ENCODE data around the gene PLCB2.

The PLCB2 gene

DNA sequence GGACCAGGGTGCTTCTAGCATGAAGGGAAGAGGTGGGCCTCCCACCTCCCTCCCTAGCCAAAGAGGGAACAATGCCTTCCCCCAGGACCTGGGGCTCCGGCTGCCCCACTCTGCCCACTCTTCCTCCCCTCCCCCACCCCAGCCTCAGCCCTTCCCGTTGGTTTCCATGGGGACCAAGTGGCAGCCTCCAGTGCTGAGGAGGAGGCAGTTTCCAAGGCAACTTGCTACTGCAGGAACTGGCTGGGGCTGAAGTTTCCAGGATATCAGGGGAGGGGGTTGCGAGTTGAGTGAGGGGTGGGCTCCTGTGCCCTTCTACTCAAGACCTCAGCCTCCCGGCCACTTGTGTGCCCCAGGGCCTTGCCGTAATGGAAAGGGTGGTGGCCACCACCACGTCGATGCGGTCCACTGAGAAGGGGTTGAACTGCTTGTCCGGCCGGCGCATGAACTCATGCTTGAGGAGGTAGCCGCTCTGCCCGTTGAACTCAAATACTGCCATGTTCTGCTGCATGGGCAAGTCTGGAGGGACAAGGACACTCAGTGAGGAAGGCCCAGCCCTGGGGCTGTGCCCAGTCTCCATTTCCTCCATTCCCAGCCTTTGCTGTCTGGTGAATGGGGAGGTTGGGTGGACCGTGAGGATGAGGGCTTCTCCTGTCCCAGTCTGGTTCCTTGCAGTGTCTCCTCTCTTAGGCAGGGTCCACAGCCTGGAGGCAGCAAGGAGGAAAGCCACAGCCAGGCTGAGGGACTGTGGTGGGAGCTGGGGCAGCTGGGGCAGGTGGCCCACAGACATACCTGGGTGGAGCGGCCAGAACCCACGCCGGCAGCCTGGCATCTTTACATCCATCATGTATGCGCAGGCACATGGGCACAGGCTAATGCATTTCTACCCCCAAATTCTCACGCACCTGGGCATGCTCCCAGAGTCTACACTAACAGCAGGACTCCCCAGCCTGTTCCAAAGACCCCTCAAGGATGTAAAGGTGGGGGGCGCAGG, 13.5 kb downstream of the PLCB2 start:
- Histone ChIP-seq H3K9ac (ENCODE audit: low read depth, low read length) (no peak overlapping the region), H3K36me3 (ENCODE audit: control insufficient read depth, insufficient read depth, low read length) (no peaks in the 10 kb centered on the region)

DNA sequence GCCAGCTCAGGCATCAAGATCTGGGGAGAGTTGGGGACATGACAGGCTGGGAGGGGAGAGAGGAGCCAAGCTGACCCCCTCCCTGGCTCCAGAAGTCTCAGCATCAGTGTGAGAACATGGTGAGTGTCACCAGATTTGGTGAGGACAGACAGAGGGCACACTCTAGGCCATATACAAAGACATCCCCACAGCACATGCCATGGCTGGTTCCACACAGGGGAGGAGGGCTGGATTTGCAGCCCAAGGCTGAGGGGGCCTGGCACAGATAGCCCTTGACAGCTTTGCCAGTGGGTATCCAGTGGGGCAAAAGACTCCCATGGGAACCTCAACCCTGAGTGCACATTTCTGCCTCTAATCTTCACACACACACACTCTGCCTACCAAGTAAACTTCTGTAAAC, 14.7 kb downstream of the PLCB2 start:
- H3K36me3 ChIP-seq (ENCODE audit: control insufficient read depth, insufficient read depth, low read length), result no peaks in the 10 kb centered on the region
- peaks cover 4% of the 10 kb centered on the region for H3K4me1 ChIP-seq (ENCODE audit: control insufficient read depth, insufficient read depth, low read length)
- no peak overlapping the region for H3K9ac ChIP-seq (ENCODE audit: low read depth, low read length)
- no peaks in the 10 kb centered on the region for H3K9me3 ChIP-seq (ENCODE audit: control insufficient read depth, insufficient read depth, low read length)
- H3K27me3 ChIP-seq (ENCODE audit: control insufficient read depth, insufficient read depth, low read length), result peaks cover 50% of the 10 kb centered on the region
- H3K4me3 ChIP-seq (ENCODE audit: low read depth, low read length), result no peak overlapping the region

More for the DNA sequence above, 13.5 kb downstream of the PLCB2 start:
- Histone ChIP-seq H3K9me3 (ENCODE audit: control insufficient read depth, insufficient read depth, low read length) (no peaks in the 10 kb centered on the region), H3K4me3 (ENCODE audit: low read depth, low read length) (no peak overlapping the region), H3K27me3 (ENCODE audit: control insufficient read depth, insufficient read depth, low read length) (peaks cover 44% of the 10 kb centered on the region), H3K4me1 (ENCODE audit: control insufficient read depth, insufficient read depth, low read length) (peaks cover 4% of the 10 kb centered on the region)

DNA sequence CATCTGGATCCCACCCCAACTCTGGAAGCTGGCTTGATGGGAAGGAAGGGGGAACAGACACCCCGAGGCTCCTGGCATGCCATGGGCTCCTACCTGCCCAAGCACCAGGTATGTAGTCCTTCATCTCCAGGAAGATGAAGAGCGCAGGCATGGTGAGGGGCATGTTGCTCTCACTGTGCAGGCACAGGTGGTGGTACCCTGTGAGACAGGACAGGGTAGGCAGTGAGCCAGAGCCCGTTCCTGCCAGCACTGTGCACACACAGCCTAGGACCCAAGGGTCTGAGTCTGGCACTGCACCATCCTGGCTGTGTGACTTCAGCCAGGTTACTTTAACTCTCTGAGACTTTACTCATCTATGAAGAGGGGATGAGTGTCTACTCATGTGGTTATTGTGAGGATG, 15.5 kb downstream of the PLCB2 start:
- Histone ChIP-seq H3K36me3 (ENCODE audit: control insufficient read depth, insufficient read depth, low read length) (no peaks in the 10 kb centered on the region), H3K27me3 (ENCODE audit: control insufficient read depth, insufficient read depth, low read length) (peaks cover 57% of the 10 kb centered on the region), H3K9ac (ENCODE audit: low read depth, low read length) (no peak overlapping the region)

DNA sequence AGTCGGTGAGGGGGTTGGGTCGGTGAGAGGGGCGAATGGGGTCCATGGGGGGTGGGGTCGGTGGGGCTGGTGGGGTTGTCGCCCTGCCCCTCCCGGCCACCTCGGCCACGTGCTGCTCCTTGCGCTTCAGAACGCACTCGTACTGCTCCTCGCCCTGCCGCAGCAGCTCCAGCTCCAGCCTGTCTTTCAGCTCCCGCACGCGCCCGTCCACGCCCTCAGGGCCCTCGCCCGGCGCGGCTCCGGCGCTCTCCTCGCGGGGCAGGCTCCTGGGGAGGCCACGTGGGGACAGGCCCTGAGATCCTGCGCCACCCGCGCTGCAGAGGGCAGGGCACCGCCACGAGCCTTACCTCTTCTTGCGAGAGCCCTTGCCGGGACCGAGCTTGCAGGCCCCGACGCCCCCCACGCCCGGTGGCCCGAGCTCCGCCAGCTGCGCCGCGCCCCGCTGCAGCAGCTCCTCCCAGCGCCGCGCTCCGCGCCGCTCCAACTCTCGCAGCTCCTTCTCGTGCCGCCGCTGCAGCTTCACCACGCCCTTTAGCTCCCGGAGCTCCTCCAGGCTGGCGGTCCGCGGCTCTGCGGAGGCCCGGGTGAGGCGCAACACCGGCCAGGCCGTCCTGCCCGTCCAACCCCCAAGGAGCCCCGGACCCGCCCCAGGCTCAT, 16.7 kb downstream of the PLCB2 start:
- Histone ChIP-seq H3K4me1 (ENCODE audit: control insufficient read depth, insufficient read depth, low read length) (peaks cover 7% of the 10 kb centered on the region), H3K36me3 (ENCODE audit: control insufficient read depth, insufficient read depth, low read length) (no peaks in the 10 kb centered on the region), H3K9me3 (ENCODE audit: control insufficient read depth, insufficient read depth, low read length) (no peaks in the 10 kb centered on the region), H3K27me3 (ENCODE audit: control insufficient read depth, insufficient read depth, low read length) (peaks cover 62% of the 10 kb centered on the region), H3K4me3 (ENCODE audit: low read depth, low read length) (peak overlapping the region; percentile 49), H3K9ac (ENCODE audit: low read depth, low read length) (no peak overlapping the region)

More for the DNA sequence above, 15.5 kb downstream of the PLCB2 start:
- no peaks in the 10 kb centered on the region for H3K9me3 ChIP-seq (ENCODE audit: control insufficient read depth, insufficient read depth, low read length)
- peaks cover 4% of the 10 kb centered on the region for H3K4me1 ChIP-seq (ENCODE audit: control insufficient read depth, insufficient read depth, low read length)
- H3K4me3 ChIP-seq (ENCODE audit: low read depth, low read length), result no peak overlapping the region

DNA sequence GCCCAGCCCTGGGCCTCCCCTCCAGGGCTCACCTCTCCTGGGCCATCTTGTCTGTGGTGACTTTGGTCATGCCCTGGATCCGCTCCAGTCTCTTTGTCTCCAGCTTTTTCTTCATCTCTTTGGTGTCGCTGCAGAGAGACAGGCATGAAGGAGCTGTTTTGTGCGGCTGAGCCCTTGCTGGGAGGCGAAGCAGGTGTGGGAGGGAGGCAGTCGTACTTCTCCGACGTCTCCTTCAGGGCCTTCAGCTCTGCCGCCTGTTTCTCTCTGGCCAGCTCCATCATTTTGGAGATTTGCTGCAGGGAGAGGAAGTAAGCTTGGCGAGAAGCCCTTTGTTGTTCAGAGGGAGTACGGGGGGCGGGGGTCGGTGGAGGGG, 17.2 kb downstream of the PLCB2 start:
- Histone ChIP-seq H3K9ac (ENCODE audit: low read depth, low read length) (no peak overlapping the region), H3K9me3 (ENCODE audit: control insufficient read depth, insufficient read depth, low read length) (no peaks in the 10 kb centered on the region), H3K27me3 (ENCODE audit: control insufficient read depth, insufficient read depth, low read length) (peaks cover 63% of the 10 kb centered on the region), H3K36me3 (ENCODE audit: control insufficient read depth, insufficient read depth, low read length) (no peaks in the 10 kb centered on the region), H3K4me3 (ENCODE audit: low read depth, low read length) (no peak overlapping the region), H3K4me1 (ENCODE audit: control insufficient read depth, insufficient read depth, low read length) (peaks cover 12% of the 10 kb centered on the region)

DNA sequence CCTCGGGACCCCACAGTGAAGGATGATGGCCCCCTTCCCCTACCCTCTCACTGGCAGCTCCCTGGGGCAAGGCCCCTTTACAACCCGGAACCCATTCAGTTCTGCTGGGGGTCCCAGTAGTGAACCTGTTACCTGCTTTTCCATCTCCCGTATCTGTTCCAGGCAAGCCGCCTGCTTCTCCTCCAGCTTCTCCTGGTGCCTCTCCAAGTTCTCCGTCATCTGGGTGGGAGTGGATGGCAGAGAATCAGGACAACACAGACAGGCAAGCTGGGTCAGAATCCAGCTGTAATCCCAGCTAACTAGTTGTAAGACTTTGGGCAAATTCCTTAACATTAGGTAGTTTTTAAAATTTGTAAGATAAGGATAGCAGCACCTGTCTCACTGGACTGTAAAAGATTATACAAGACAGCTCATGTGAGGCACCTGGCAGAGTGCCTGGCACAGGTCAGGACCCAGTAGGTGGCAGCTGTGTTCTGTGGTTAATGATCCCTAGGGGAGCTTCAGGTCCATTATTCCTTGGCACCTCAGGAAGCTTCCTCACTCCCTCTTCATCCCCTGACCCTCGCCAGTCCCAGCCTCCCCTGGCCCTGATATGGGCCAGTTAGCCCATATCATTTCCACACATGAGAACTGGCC, 18.5 kb downstream of the PLCB2 start:
- H3K4me3 ChIP-seq (ENCODE audit: low read depth, low read length), result no peak overlapping the region
- H3K9ac ChIP-seq (ENCODE audit: low read depth, low read length), result no peak overlapping the region
- peaks cover 69% of the 10 kb centered on the region for H3K27me3 ChIP-seq (ENCODE audit: control insufficient read depth, insufficient read depth, low read length)
- no peaks in the 10 kb centered on the region for H3K9me3 ChIP-seq (ENCODE audit: control insufficient read depth, insufficient read depth, low read length)
- H3K36me3 ChIP-seq (ENCODE audit: control insufficient read depth, insufficient read depth, low read length), result no peaks in the 10 kb centered on the region
- H3K4me1 ChIP-seq (ENCODE audit: control insufficient read depth, insufficient read depth, low read length), result peaks cover 20% of the 10 kb centered on the region

DNA sequence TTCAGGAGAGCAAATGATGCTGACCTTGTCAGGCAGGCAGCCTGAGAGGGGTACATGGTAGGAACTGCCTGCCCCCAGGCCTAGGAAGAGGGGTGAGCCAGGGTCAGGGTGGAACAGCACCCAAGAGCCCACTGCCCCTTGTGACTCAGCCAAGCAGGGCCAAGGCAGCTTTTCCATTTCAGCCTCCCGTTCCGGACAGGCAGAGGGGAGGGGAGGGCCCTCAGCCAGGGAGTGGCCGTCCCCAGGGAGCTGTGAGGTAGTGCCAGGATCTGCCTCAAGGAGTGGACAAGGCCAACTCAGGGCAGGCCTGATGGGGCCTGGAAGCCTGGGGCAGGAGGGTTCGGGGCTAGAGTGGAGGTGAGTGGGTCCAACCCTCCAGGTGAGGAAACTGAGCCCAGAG, 19.8 kb downstream of the PLCB2 start:
- H3K4me1 ChIP-seq (ENCODE audit: control insufficient read depth, insufficient read depth, low read length), result peaks cover 23% of the 10 kb centered on the region
- H3K9me3 ChIP-seq (ENCODE audit: control insufficient read depth, insufficient read depth, low read length), result no peaks in the 10 kb centered on the region
- peaks cover 73% of the 10 kb centered on the region for H3K27me3 ChIP-seq (ENCODE audit: control insufficient read depth, insufficient read depth, low read length)
- no peaks in the 10 kb centered on the region for H3K36me3 ChIP-seq (ENCODE audit: control insufficient read depth, insufficient read depth, low read length)
- no peak overlapping the region for H3K9ac ChIP-seq (ENCODE audit: low read depth, low read length)
- no peak overlapping the region for H3K4me3 ChIP-seq (ENCODE audit: low read depth, low read length)

DNA sequence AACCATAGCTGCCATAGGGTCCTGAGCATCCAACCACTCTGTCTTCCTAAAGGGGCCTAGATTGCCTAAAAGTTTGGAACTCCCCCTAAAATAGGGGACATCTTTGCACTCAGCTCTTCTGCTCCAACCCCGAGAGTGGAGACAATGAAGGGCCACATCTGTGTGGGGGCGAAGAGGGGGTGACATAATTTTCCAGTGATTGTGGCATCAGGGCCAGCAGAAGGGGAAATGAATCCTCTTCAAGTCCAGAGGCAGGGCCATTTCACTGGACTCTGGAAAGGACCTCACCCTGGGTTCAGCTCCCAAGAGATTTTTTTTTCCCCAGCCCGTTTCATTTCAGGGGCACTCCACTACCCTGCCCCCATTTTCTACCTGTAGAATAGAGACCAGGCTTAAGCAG, 20.2 kb downstream of the PLCB2 start:
- H3K27me3 ChIP-seq (ENCODE audit: control insufficient read depth, insufficient read depth, low read length), result peaks cover 73% of the 10 kb centered on the region

DNA sequence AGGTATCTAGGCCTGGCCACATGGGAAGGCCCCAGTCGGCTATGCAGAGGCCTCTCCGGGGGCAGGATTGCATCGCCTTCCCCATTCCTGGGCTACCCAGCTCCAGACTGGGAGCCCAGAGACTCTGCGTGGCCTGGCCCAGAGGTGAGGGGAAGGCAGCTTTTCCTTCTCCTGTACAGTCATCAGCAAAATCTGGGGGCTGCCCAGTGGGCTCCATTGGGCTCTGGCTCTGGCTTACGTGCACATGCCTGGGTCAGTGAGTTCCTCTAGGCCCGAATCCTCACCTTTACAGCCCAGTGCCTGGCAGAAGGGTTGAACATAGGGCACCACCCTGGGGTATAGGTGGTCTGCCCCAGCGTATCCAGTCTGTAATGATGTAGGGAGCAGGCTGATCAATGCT, 20.9 kb downstream of the PLCB2 start:
- Histone ChIP-seq H3K36me3 (ENCODE audit: control insufficient read depth, insufficient read depth, low read length) (no peaks in the 10 kb centered on the region), H3K27me3 (ENCODE audit: control insufficient read depth, insufficient read depth, low read length) (peaks cover 73% of the 10 kb centered on the region), H3K4me3 (ENCODE audit: low read depth, low read length) (no peak overlapping the region), H3K9me3 (ENCODE audit: control insufficient read depth, insufficient read depth, low read length) (no peaks in the 10 kb centered on the region), H3K9ac (ENCODE audit: low read depth, low read length) (no peak overlapping the region), H3K4me1 (ENCODE audit: control insufficient read depth, insufficient read depth, low read length) (peaks cover 23% of the 10 kb centered on the region)

More for the DNA sequence above, 20.2 kb downstream of the PLCB2 start:
- Histone ChIP-seq H3K4me1 (ENCODE audit: control insufficient read depth, insufficient read depth, low read length) (peaks cover 23% of the 10 kb centered on the region), H3K9me3 (ENCODE audit: control insufficient read depth, insufficient read depth, low read length) (no peaks in the 10 kb centered on the region), H3K36me3 (ENCODE audit: control insufficient read depth, insufficient read depth, low read length) (no peaks in the 10 kb centered on the region), H3K4me3 (ENCODE audit: low read depth, low read length) (no peak overlapping the region), H3K9ac (ENCODE audit: low read depth, low read length) (no peak overlapping the region)

DNA sequence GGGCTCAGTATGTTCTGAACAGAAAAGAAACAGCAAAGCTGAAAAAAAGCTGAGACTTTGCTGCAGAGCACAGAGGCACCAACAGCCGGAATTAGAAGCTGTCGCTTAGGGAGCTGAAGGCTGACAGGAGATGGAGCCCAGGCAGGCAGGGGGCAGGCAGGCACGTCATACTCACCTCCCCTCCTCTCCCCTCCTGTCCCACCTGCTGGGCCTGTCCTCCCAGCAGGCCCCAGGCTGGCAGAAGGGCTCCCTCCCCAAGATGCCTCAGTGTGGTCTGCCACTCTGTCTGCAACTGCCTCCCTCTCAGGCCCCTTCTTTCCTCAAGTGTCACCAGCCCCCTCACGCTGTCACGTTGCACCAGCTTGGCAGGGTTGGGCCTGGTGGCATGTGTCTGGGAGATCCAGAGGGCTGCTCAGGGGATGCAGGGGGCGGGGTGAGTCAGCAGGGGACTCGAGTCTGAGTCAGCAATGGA, 21.6 kb downstream of the PLCB2 start:
- no peak overlapping the region for H3K9ac ChIP-seq (ENCODE audit: low read depth, low read length)
- H3K9me3 ChIP-seq (ENCODE audit: control insufficient read depth, insufficient read depth, low read length), result no peaks in the 10 kb centered on the region
- peaks cover 75% of the 10 kb centered on the region for H3K27me3 ChIP-seq (ENCODE audit: control insufficient read depth, insufficient read depth, low read length)
- H3K4me3 ChIP-seq (ENCODE audit: low read depth, low read length), result no peak overlapping the region
- H3K4me1 ChIP-seq (ENCODE audit: control insufficient read depth, insufficient read depth, low read length), result peaks cover 23% of the 10 kb centered on the region
- H3K36me3 ChIP-seq (ENCODE audit: control insufficient read depth, insufficient read depth, low read length), result no peaks in the 10 kb centered on the region

DNA sequence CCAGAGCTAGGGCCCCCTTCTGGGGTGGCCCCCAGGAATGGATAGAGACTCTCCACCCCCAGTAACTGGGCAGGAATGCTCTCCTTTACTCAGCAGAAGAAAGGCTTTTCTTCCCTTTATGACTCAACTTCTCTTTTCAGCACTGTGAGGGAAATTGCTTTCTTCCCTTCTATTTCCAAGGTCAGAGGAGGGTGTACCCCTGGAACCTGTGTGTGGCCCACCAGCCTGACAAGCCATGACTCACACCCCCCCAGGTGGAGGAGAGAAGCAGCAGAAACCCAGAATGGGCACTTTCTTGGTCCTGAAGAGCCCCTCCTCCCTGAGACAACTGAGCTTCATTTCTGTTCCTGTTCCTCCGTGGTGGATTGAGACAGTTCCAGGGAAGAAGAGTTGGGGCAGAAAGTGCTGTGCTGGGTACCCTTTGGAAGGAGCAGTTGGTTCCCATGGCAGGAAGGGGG, 22.2 kb downstream of the PLCB2 start:
- Histone ChIP-seq H3K9ac (ENCODE audit: low read depth, low read length) (no peak overlapping the region), H3K4me3 (ENCODE audit: low read depth, low read length) (no peak overlapping the region), H3K36me3 (ENCODE audit: control insufficient read depth, insufficient read depth, low read length) (no peaks in the 10 kb centered on the region), H3K27me3 (ENCODE audit: control insufficient read depth, insufficient read depth, low read length) (peaks cover 79% of the 10 kb centered on the region), H3K9me3 (ENCODE audit: control insufficient read depth, insufficient read depth, low read length) (no peaks in the 10 kb centered on the region), H3K4me1 (ENCODE audit: control insufficient read depth, insufficient read depth, low read length) (peaks cover 28% of the 10 kb centered on the region)

Measured in iPS-15b (cell line).